RWPE2 (cell line): Measurements from ENCODE around the gene CNPY1.

ENCODE experiments used
- ATAC-seq: fragments of 200-7000 bp; cut with Tn5 transposase; 3 replicates; pipeline ENCODE4 v1.9.1; 2021; ENCODE audit warnings: low read depth
- DNase-seq: peaks from one replicate; pipeline ENCODE4 v3.0.0-alpha.2; 2020; ENCODE audit warnings: low spot score
- H3K27ac ChIP-seq: fragments of 450-650 bp; 2 replicates; pipeline ENCODE4 v1.5.1; 2017; ENCODE audit warnings: mild to moderate bottlenecking; ENCODE audit not compliant: poor library complexity, severe bottlenecking
- H3K27me3 ChIP-seq: fragments of 250-450 bp; sonication (Bioruptor Pico); 2 replicates; pipeline ENCODE4 v1.5.1; 2021; ENCODE audit warnings: mild to moderate bottlenecking, moderate library complexity; ENCODE audit not compliant: insufficient read depth, poor library complexity, severe bottlenecking
- H3K36me3 ChIP-seq: fragments of 250-450 bp; sonication (Bioruptor Pico); 2 replicates; pipeline ENCODE4 v1.5.1; 2020; ENCODE audit warnings: low read depth, mild to moderate bottlenecking, moderate library complexity
- H3K4me1 ChIP-seq: fragments of 250-450 bp; sonication (Bioruptor Pico); 2 replicates; pipeline ENCODE4 v1.5.1; 2021; ENCODE audit warnings: mild to moderate bottlenecking, moderate library complexity; ENCODE audit not compliant: insufficient read depth, poor library complexity, severe bottlenecking
- H3K4me3 ChIP-seq: fragments of 250-450 bp; sonication (Bioruptor Pico); 2 replicates; pipeline ENCODE4 v1.5.1; 2021; ENCODE audit warnings: mild to moderate bottlenecking, moderate library complexity; ENCODE audit not compliant: severe bottlenecking
- H3K9me3 ChIP-seq: fragments of 250-450 bp; sonication (Bioruptor Pico); 2 replicates; pipeline ENCODE4 v1.5.1; 2021; ENCODE audit warnings: mild to moderate bottlenecking, moderate library complexity; ENCODE audit not compliant: severe bottlenecking
- TF ChIP-seq, protein P1 (sequence below): fragments of 450-650 bp; IDR thresholded peaks from one replicate; pipeline ENCODE4 v1.5.1; 2017; ENCODE audit warnings: mild to moderate bottlenecking, moderate library complexity; ENCODE audit not compliant: poor library complexity, severe bottlenecking

CNPY1 gene

GRCh38 chr7:155590215-155591018, 44.1 kb upstream of the CNPY1 start:
- Histone ChIP-seq H3K36me3 (no peaks in the 10 kb centered on the region), H3K9me3 (no peaks in the 10 kb centered on the region), H3K4me3 (no peak overlapping the region), H3K27ac (no peak overlapping the region), H3K4me1 (peaks cover 27% of the 10 kb centered on the region), H3K27me3 (no peaks in the 10 kb centered on the region)
- no peak for DNase-seq
- TF ChIP-seq, protein P1, sequence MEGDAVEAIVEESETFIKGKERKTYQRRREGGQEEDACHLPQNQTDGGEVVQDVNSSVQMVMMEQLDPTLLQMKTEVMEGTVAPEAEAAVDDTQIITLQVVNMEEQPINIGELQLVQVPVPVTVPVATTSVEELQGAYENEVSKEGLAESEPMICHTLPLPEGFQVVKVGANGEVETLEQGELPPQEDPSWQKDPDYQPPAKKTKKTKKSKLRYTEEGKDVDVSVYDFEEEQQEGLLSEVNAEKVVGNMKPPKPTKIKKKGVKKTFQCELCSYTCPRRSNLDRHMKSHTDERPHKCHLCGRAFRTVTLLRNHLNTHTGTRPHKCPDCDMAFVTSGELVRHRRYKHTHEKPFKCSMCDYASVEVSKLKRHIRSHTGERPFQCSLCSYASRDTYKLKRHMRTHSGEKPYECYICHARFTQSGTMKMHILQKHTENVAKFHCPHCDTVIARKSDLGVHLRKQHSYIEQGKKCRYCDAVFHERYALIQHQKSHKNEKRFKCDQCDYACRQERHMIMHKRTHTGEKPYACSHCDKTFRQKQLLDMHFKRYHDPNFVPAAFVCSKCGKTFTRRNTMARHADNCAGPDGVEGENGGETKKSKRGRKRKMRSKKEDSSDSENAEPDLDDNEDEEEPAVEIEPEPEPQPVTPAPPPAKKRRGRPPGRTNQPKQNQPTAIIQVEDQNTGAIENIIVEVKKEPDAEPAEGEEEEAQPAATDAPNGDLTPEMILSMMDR = no peak
- no peak for ATAC-seq

- H3K4me1 ChIP-seq = peaks cover 17% of the 10 kb centered on the region
- H3K27me3 ChIP-seq = no peaks in the 10 kb centered on the region
- no peaks in the 10 kb centered on the region for H3K9me3 ChIP-seq
- H3K27ac ChIP-seq = no peak overlapping the region
- ATAC-seq (no peak), DNase-seq (peak; percentile 61)
- no peak overlapping the region for H3K4me3 ChIP-seq
- no peaks in the 10 kb centered on the region for H3K36me3 ChIP-seq
- TF ChIP-seq, protein P1 = no peak
These were observed 42.9 kb upstream of the CNPY1 start for GRCh38 chr7:155589001-155589980.

DNA sequence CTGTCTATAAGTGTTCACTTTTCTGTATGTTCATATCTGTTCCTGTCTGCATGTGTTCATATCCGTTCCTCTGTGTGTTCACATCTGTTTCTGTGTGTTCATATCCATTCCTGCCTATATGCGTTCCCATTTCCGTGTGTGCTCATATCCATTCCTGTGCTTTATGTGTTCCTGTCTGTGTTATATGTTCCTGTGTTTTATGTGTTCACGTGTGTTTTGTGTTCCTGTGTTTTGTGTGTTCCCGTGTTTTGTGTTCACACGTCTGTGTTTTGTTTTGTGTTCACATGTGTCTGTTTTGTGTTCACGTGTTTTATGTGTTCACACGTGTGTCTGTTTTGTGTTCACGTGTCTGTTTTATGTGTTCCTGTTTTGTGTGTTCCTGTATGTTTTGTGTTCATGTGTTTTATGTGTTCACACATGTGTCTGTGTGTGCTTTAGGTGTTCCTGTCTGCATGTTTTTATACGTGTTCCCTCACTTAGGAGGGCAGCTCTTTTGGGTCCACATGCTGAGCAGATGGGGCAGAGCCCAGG, 42.2 kb upstream of the CNPY1 start:
- ATAC-seq (no peak), DNase-seq (no peak)
- Histone ChIP-seq H3K36me3 (no peaks in the 10 kb centered on the region), H3K27me3 (no peaks in the 10 kb centered on the region), H3K9me3 (no peaks in the 10 kb centered on the region), H3K4me1 (peaks cover 12% of the 10 kb centered on the region), H3K4me3 (no peak overlapping the region), H3K27ac (no peak overlapping the region)
- TF ChIP-seq, protein P1 = no peak

- Histone ChIP-seq H3K27me3 (no peaks in the 10 kb centered on the region), H3K27ac (no peak overlapping the region), H3K4me3 (no peak overlapping the region), H3K36me3 (no peaks in the 10 kb centered on the region), H3K9me3 (no peaks in the 10 kb centered on the region), H3K4me1 (peaks cover 9% of the 10 kb centered on the region)
- TF ChIP-seq, protein P1 = no peak
- DNase-seq (peak; percentile 45), ATAC-seq (no peak)
These were observed 41.1 kb upstream of the CNPY1 start for GRCh38 chr7:155587486-155587885.
